ENCODE results near the gene PRSS2.

GRCh38 chr7:142805350-142806021 is 34.7 kb downstream of the PRSS2 start:
- no peak for TF ChIP-seq CTCF (IDR thresholded peaks at IDR 0.05)
- TF ChIP-seq POLR2A (IDR thresholded peaks at IDR 0.05): no peak

All from gastroesophageal sphincter (tissue), 3 donors.